GM12878 (cell line): ENCODE data around the gene GNG12. TPM values are rescaled to one million over a fixed set of nuclear protein-coding genes. Genes with fewer than 3 reads are reported as not detected.

ENCODE experiments used
- ATF2 ChIP-seq: IDR thresholded peaks from 2 replicates; pipeline ENCODE4 v1.6.1; 2012; ENCODE audit warnings: low read length, inconsistent platforms
- BCL11A ChIP-seq: IDR thresholded peaks from 2 replicates; pipeline ENCODE4 v1.6.1; 2011; ENCODE audit warnings: low read depth, low read length
- BHLHE40 ChIP-seq, 2 experiments: fragments of 450-650 bp in 1 of 2; IDR thresholded peaks; 2 replicates each; pipeline ENCODE4 v1.6.1; 2011 to 2017; ENCODE audit warnings: low read depth in 2 of 2, borderline replicate concordance in 1 of 2, improper control_type of control experiment in 1 of 2, low read length in 1 of 2, mild to moderate bottlenecking in 1 of 2
- CREB1 ChIP-seq: IDR thresholded peaks from 2 replicates; pipeline ENCODE4 v1.6.1; 2012; ENCODE audit warnings: low read depth, mild to moderate bottlenecking, inconsistent platforms
- EED ChIP-seq: sonication (generic); IDR thresholded peaks from 2 replicates; pipeline ENCODE4 v1.6.1; 2016; ENCODE audit warnings: antibody characterized with exemption, low read depth
- ETV6 ChIP-seq, 2 experiments: fragments of 450-650 bp in 1 of 2; IDR thresholded peaks in 1 of 2; conservative IDR thresholded peaks in 1 of 2; 2 replicates each; pipeline ENCODE4 v1.6.1; 2014; ENCODE audit warnings: antibody characterized with exemption in 1 of 2, borderline replicate concordance in 1 of 2, low read depth in 1 of 2, mild to moderate bottlenecking in 1 of 2, moderate library complexity in 1 of 2
- FOS ChIP-seq: IDR thresholded peaks from 3 replicates; pipeline ENCODE4 v1.6.1; 2011; ENCODE audit warnings: borderline replicate concordance; ENCODE audit not compliant: insufficient read length; ENCODE audit errors: extremely low read depth
- IRF3 ChIP-seq: fragments of 450-650 bp; IDR thresholded peaks from 2 replicates; pipeline ENCODE4 v1.6.1; 2014; ENCODE audit warnings: mild to moderate bottlenecking
- NFIC ChIP-seq: IDR thresholded peaks from 2 replicates; pipeline ENCODE4 v1.6.1; 2012; ENCODE audit warnings: low read depth, mild to moderate bottlenecking, inconsistent platforms, low read length, moderate library complexity
- NFYB ChIP-seq: IDR thresholded peaks from 2 replicates; pipeline ENCODE4 v1.6.1; 2011; ENCODE audit warnings: low read depth, mild to moderate bottlenecking, low read length, improper control_type of control experiment, moderate library complexity; ENCODE audit not compliant: insufficient read depth
- PAX8 ChIP-seq: fragments of 450-650 bp; IDR thresholded peaks from 2 replicates; pipeline ENCODE4 v1.6.1; 2017; ENCODE audit warnings: mild to moderate bottlenecking, moderate library complexity
- POLR2A ChIP-seq: IDR thresholded peaks from 2 replicates; pipeline ENCODE4 v1.6.1; 2011; ENCODE audit warnings: low read depth, mild to moderate bottlenecking, low read length
- POLR2AphosphoS2 ChIP-seq: IDR thresholded peaks from 2 replicates; pipeline ENCODE4 v1.6.1; 2011; ENCODE audit warnings: low read depth, mild to moderate bottlenecking, low read length, improper control_type of control experiment, moderate library complexity
- SIX5 ChIP-seq: IDR thresholded peaks from 2 replicates; pipeline ENCODE4 v1.6.1; 2011; ENCODE audit warnings: mild to moderate bottlenecking, low read depth, low read length, moderate library complexity; ENCODE audit not compliant: severe bottlenecking
- SKIL ChIP-seq: fragments of 450-650 bp; IDR thresholded peaks from 2 replicates; pipeline ENCODE4 v1.6.1; 2017; ENCODE audit warnings: mild to moderate bottlenecking, low read depth, inconsistent platforms; ENCODE audit not compliant: poor library complexity, severe bottlenecking
- SMARCA5 ChIP-seq: fragments of 450-650 bp; IDR thresholded peaks from 2 replicates; pipeline ENCODE4 v1.6.1; 2017; ENCODE audit warnings: mild to moderate bottlenecking
- SMC3 ChIP-seq: IDR thresholded peaks from 2 replicates; pipeline ENCODE4 v1.6.1; 2011; ENCODE audit warnings: low read length, improper control_type of control experiment, borderline replicate concordance
- SP1 ChIP-seq: IDR thresholded peaks from one replicate; pipeline ENCODE4 v1.6.1; 2011; ENCODE audit warnings: low read depth, low read length
- SREBF1 ChIP-seq: IDR thresholded peaks from 2 replicates; pipeline ENCODE4 v1.6.1; 2012; ENCODE audit warnings: mild to moderate bottlenecking, low read length
- SRF ChIP-seq, 2 experiments: IDR thresholded peaks; 2 replicates each; pipeline ENCODE4 v1.6.1; 2011; ENCODE audit warnings: low read depth in 2 of 2, low read length in 2 of 2, mild to moderate bottlenecking in 1 of 2, moderate library complexity in 1 of 2
- SUPT20H ChIP-seq: IDR thresholded peaks from 2 replicates; pipeline ENCODE4 v1.6.1; 2011; ENCODE audit warnings: low read depth, mild to moderate bottlenecking, low read length, moderate library complexity, borderline replicate concordance; ENCODE audit not compliant: control insufficient read depth
- SUZ12 ChIP-seq: fragments of 200-600 bp; sonication (generic); IDR thresholded peaks from one replicate; pipeline ENCODE4 v1.6.1; 2018; ENCODE audit warnings: antibody characterized with exemption, mild to moderate bottlenecking; ENCODE audit not compliant: unreplicated experiment
- TARDBP ChIP-seq: IDR thresholded peaks from 2 replicates; pipeline ENCODE4 v1.6.1; 2016; ENCODE audit warnings: borderline replicate concordance
- ZBTB33 ChIP-seq: fragments of 450-650 bp; IDR thresholded peaks from 2 replicates; pipeline ENCODE4 v1.6.1; 2017; ENCODE audit warnings: mild to moderate bottlenecking
- ZNF274 ChIP-seq: IDR thresholded peaks from one replicate; pipeline ENCODE4 v1.8.0; 2011; ENCODE audit not compliant: insufficient read length, insufficient read depth
- polyA plus RNA-seq, 11 experiments: library from polyadenylated mRNA; depleted of rRNA in 4 of 11; unstranded in 6 of 11; stranded (reverse) in 5 of 11; fragments of >200 nt; fragmentation: Nextera tagmentation in 4 of 11; fragmentation: Illumina TruSeq in 1 of 11; extraction: Ambion mirVana in 4 of 11; extraction: Trizol in 1 of 11; gene quantifications; 1 replicate in 1 of 11; 2 replicates in 10 of 11; pipeline versions ENCODE4 v1.2.1 to v1.2.3, GENCODE V29; 2011 to 2016; ENCODE audit warnings: inconsistent platforms in 2 of 11, missing spikeins in 2 of 11, low read depth in 1 of 11
- total RNA-seq, 4 experiments: library from RNA; depleted of rRNA in 3 of 4; stranded (reverse); fragments of >200 nt in 3 of 4; fragmentation: Illumina TruSeq in 1 of 4; extraction: Trizol in 1 of 4; gene quantifications; 2 replicates each; pipeline versions ENCODE4 v1.2.1 to v1.2.3, GENCODE V29; 2013 to 2021

The GNG12 gene
- total and polyA plus RNA-seq, 10 of the 15 experiments (the other 5 are each of a cell fraction or from before 2014, with no cell fraction given), result 0.22 to 32.8 (median 0.35) TPM

GRCh38 chr1:67729872-67730271 is 103.4 kb downstream of the GNG12 start (continued):
- no peak for TF ChIP-seq SIX5
- TF ChIP-seq SKIL, result no peak
- no peak for TF ChIP-seq ZBTB33
- no peak for TF ChIP-seq SUZ12
- no peak for TF ChIP-seq SP1
- no peak for TF ChIP-seq CREB1
- no peak for TF ChIP-seq SMC3
- no peak for TF ChIP-seq SRF (IDR thresholded peaks at IDR 0.05; ENCODE audit: low read depth in 2 of 2, low read length in 2 of 2)
- no peak for TF ChIP-seq PAX8
- no peak for TF ChIP-seq TARDBP
- TF ChIP-seq ZNF274, result no peak
- TF ChIP-seq BCL11A, result peak; percentile 51; the same call in 1 of the 2 replicates
- TF ChIP-seq FOS, result no peak
- peak; percentile 74; the same call in 1 of the 2 replicates for TF ChIP-seq NFIC
- TF ChIP-seq ATF2, result 0 out of 2 replicates have a peak, but pooled peaks have one; percentile 43
- TF ChIP-seq NFYB, result no peak
- TF ChIP-seq SREBF1, result no peak
- TF ChIP-seq SMARCA5, result 0 out of 2 replicates have a peak, but pooled peaks have one; percentile 14
- no peak for TF ChIP-seq EED
- no peak for TF ChIP-seq IRF3
- no peak for TF ChIP-seq POLR2AphosphoS2
- no peak for TF ChIP-seq ETV6 (conservative IDR thresholded peaks at IDR 0.05 in 1 of 2, IDR thresholded peaks at IDR 0.05 in 1 of 2; ENCODE audit: borderline replicate concordance in 1 of 2, low read depth in 1 of 2)
- TF ChIP-seq POLR2A, result no peak
- no peak for TF ChIP-seq SUPT20H
- no peak for TF ChIP-seq BHLHE40 (IDR thresholded peaks at IDR 0.05; ENCODE audit: borderline replicate concordance in 1 of 2, low read depth in 2 of 2, low read length in 1 of 2)
